Activated CD4-positive, alpha-beta T cell treated with anti-CD3 and anti-CD28 coated beads, Interleukin-2, Interleukin-6, amounts not matched to agents 100 ng/mL and 50 ng/mL, durations not matched to agents 16 hours and 8 hours (primary cell): ENCODE data around the gene PERM1.
"Not testable (repeated sequence)": the region's sequence is repeated elsewhere in the genome, so short reads cannot be mapped to it uniquely, and the experiment has no call there.

ENCODE experiments used
- DNase-seq: peaks from one replicate; pipeline ENCODE4 v3.0.0-alpha.2; 2020

The PERM1 gene

DNA sequence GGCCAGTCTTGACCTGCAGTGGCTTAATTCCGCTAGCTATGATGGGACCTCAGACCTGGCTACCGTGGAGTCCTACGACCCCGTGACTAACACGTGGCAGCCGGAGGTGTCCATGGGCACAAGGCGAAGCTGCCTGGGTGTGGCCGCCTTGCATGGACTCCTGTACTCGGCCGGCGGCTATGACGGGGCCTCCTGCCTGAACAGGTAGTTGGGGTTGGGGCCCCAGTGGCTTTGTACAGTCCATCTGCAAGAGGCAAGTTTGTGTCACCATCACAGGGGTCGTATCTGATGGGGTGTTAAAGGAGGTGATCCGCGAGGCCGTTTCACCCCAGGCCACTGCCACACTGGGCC, 18.6 kb downstream of the PERM1 start:
- DNase-seq = no peak

- DNase-seq = no peak
These were observed 19.3 kb downstream of the PERM1 start for GRCh38 chr1:962381-963300.

- no peak for DNase-seq
These were observed 20.7 kb downstream of the PERM1 start for GRCh38 chr1:961132-961669.

DNA sequence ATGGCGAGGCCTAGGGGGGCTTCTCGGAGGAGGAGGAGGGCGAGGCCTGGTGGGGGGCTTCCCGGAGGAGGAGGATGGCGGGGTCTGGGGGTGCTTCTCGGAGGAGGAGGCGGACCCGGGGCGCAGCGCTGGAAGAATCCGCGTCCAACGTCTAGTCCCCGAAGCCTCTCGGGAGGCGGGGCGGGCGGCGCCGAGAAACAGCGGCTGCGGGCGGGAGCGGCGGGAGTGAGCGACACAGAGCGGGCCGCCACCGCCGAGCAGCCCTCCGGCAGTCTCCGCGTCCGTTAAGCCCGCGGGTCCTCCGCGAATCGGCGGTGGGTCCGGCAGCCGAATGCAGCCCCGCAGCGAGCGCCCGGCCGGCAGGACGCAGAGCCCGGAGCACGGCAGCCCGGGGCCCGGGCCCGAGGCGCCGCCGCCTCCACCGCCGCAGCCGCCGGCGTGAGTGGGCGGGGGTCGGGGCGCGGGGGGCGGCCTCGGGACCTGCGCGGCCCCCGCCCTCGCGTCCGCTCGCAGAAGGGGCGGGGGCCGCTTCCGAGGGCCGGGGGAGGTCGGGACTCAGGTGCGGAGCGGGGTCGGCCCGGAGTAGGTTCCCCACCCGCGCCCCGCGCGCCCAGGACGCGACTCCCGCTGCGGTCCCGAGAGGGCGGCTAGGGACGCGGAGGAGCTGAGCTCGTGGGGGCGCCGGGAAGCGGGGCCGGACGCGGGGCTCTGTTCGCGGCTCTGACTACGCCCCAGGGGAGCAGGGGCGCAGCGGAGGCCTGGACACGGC, 21.3 kb downstream of the PERM1 start, which contains the start of gene KLHL17:
KLHL17 (plus strand) TSS at position 222 of the 769 bp plus-strand sequence; CDS start at position 332, 110 bp downstream.
- peak; percentile 89 for DNase-seq

DNA sequence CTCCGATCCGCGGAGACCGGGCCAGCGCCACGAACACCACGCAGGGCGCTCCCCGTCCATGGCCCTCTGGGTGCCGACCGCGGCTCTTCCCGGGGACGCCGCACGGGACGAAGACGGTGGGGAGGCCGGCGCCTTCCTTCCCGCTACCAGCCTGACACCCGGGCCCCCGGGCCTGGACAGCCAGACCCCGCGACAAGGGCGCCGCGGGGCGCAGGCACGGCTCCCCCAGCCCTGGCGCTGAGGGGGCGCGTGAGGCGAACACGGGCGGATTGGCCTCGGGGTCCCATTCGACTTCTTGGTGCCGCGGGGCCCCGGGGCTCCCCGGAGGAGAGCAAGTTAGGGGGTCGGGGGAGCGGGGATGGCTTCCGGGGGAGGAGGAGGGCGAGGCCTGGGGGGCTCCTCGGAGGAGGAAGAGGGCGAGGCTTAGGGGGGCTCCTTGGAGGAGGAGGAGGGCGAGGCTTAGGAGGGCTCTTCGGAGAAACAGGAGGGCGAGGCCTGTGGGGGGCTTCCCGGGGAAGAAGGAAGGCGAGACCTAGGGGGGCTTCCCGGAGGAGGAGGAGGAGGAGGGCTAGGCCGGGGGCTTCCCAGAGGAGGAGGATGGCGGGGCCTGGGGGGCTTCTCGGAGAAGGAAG, 22.0 kb downstream of the PERM1 start:
- DNase-seq = no peak

DNA sequence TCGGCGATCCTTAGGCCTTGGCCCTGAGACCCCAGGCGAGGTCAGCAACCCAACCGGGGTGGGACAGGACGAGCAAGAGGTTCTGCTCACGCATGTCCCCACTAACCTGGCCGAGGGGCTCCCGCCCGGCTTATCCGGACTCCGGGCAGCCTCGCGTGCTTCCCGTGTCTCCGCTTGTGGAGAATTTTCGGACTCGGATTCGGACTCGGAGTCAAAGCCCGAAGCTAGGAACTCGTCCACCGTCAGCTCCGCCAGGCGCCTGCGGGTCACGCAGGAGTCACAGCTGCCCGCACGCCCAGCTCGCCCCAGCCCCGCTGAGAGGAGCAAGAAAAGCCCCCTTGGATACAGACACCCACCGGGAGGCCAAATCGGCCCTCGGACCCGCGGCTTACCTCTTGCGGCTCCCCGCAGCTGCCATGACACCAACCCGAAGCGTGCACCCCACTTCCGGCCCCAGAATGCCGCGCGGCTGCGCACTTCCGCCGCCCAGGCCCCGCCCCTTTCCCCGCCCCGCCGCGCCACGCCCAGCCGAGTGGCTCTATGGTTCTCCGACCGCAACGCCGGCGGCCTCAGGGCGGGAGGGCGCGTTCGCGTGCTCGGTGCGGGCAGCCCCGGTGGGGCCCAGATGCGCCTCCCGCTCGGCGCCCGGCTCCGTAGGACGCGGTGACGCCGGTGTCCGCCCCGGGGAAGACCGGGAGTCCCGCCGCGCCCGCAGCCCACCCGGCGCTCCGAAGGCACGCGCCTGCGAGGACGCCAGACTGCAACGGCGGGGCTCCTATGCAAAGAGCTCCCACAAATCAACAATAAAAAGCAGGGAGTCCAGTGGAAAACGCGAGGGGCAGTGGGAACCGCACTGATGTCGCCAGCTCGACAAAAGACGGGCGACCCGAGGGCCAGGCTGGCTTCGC, 22.8 kb downstream of the PERM1 start, which contains the start of gene NOC2L:
NOC2L (minus strand) TSS at position 434 of the 908 bp plus-strand sequence; CDS start at position 418, 16 bp downstream.
- DNase-seq = peak; percentile 98

GRCh38 chr1:956636-957035, 25.3 kb downstream of the PERM1 start:
- DNase-seq = no peak

- no peak for DNase-seq
These were observed 26.4 kb downstream of the PERM1 start for GRCh38 chr1:955474-955873.

DNA sequence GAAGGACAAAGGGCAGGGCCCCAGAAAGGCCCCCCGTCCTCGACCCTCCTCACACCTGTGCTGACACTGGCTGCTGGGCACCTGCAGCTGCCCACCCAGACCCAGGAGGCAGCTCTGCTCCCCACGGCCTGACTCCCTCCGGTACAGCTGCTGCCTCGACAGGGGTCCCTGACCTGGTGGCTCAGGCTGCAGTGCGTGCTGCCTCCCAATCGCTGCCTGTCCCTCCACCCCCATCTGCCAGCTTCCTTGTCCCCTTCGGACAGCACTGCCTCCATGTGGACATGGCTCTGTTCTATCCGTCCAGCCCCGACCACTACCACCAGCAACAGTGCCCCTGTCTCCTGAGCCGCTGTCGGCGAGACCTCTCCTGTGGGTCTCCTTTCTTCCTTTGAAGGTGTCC, 27.0 kb downstream of the PERM1 start:
- no peak for DNase-seq

DNA sequence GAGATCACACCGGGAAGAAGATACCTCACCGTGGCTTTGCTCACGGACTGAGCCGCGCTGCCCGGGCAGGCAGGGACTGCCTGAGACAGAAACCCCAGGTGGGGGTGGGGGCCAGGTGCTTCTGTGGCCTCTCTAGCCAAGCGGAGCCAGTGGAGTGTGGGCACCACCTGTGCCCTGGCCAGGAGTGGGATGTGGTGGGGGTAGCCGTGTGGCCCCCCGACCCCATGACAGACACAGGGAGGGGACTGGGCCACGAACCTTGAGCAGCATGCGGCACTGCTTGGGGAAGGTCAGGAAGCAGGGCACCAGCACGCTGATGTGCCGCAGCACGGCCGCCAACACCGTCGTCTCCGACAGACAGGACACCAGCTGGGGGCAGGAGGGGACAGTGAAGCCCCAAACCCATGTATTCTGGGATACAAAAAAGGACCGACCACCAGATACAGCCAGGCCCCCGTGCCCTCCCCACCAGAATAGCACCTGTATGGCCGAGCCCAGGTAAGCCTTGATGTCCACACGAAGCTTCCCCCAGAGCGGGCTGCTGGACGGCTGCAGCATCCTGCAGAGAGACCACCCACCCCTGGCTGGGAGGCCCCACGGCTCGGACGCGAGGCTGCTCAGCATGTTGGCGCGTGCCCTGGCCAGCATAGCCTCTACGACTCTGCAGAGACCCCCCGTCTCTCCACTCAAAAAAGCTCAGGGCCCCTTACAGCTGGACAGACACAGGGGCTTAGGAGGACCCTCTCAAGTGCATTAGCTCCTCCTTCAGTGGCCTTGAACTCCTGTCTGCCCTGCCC, 28.2 kb downstream of the PERM1 start:
- DNase-seq = no peak

DNA sequence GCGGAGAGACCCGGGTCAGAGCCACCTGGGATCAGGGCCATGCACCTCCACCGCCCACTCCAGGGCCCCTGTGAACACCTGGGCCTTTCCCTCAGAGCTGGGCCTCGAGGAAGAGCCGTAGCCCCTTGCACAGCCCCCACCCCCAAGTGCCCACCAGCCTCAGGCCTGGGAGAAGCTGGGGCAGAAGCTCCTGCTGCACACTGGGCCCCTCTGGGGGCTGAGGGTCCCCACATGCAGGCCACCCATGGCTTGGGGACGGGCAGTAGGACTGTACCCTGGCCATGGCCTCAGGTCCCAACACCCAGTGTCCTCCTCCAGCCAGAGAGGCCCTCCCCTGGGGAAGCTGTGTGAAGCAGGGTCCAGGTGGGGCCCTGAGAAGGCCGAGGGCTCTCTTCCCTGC, 29.3 kb downstream of the PERM1 start:
- no peak for DNase-seq

- no peak for DNase-seq
These were observed 29.7 kb downstream of the PERM1 start for GRCh38 chr1:952201-952600.

- no peak for DNase-seq
These were observed 30.5 kb downstream of the PERM1 start for GRCh38 chr1:951364-951763.

DNA sequence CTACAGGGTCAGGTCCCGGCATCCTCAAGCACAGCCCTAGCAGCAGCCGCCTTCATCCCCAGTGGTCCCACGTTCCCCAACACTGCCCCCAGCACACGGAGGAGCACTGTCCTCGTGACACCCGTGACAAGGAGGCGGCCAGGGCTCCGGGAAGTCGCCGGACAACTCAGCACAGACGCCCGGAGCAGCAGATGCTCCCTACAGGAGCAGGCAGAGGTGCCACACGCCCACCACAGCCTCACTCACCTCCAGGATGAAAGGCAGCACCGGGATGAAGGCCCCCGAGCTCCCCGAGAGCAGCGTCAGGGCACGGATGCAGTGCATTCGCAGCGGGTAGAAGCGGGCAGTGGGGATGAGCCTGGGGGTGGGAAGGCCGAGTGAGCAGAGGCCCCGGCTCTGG, 31.0 kb downstream of the PERM1 start:
- no peak for DNase-seq

- DNase-seq = no peak
These were observed 31.6 kb downstream of the PERM1 start for GRCh38 chr1:950268-950667.

GRCh38 chr1:947958-948357, 33.9 kb downstream of the PERM1 start:
- no peak for DNase-seq

DNA sequence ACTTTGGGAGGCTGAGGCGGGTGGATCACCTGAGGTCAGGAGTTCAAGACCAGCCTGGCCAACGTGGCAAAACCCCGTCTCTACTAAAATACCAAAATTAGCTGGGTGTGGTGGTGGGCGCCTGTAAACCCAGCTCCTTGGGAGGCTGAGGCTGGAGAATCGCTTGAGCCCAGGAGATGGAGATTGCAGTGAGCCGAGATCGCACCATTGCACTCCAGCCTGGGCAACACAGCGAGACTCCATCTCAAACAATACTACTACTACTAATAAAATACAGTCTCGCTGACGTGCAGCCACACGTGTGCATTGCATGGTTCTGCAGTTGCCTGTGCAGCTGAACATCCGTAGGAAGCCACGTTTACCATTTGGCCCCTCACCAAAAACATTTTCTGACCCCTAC, 35.1 kb downstream of the PERM1 start:
- not testable (repeated sequence) for DNase-seq

DNA sequence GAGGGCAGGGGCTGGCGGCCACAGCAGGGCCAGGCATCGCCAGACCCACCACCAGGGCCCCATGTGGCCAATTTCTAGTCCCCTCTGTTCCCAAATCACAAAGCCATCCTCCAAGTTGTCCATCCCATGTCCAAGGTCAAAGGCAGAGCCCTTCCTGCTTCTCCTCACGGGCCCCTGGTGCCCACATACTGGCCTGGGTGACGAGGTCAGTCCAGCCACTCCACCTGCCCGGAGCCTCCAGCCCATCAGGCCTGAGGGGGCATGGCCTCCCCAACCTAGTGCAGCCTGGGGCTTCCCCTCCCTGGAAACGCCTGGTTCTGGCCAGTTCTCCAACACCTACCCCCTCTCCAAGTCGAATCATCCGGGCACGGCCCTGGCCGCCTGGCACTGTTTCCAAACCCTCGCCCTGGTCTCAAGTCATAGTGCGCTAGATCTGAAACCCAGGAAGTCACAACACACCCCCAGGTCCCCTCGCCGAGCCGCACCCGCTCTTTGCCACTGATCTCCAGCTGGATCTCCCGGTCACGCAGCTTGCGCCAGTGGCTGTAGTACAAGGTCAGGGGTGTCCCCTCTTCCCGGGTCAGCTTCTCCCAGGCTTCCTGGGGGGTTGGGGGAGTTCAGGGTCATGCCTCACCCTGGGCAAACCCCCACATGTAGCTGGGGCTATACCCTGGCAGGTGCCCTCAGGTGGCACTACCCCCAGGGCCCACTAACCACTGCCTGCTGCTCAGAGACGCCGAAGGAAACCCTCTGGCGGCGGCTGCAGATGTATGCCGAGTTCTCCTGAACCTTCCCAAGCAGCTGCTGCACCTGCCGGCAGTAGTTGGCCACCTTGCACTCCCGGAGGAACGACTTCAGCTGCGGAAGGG, 36.0 kb downstream of the PERM1 start:
- no peak for DNase-seq

GRCh38 chr1:944341-945325, 37.3 kb downstream of the PERM1 start:
- DNase-seq = no peak
